HL-60/S4 treated with phorbol 12-myristate 13-acetate at 8.2 ng/mL for 4 days and 3 days (cell line): Measurements from ENCODE around the gene CASS4.

Source experiments
- in situ Hi-C: fragments of 300-500 bp; cut with MboI; formaldehyde crosslinking; loops from 2 replicates; pipeline ENCODE4 v1.15.0; 2022; ENCODE audit warnings: low sequenced_read_pairs

Gene CASS4

DNA sequence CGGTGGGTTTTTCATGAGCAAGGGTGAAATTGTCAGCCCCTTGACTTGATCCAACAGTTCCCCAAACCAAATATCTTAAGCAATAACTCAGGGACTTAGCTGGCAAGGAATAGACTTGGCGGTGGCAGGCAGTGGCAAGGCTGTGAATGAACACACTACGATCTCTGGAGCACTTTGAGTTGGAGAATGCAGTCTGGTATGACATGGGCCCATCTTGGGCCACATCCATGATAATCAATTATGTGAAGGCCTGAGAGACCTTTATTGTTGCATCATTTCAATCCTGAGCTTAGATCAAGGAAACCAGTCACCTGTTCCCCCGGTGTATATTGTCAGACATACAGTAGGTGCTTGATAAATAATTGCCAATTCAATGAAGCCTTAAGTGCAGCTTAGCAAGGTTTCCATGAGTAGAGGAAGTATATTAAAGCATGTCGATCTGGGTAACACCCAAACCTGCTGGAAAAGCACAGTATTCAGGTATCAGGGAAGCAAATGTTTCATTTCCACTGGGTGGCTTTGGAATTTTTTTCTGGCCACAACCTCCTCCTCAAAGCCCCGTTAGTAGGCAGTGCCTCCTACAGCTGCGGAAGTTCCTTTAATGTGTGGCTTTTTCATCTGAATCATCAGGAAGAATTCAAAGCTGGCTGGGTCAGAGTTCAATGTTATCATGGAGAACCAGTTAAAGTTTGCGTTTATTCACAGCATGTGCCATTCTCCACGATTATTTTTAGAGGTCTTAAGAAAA, 10.2 kb downstream of the CASS4 start:
- in situ Hi-C loops = no loop called here

DNA sequence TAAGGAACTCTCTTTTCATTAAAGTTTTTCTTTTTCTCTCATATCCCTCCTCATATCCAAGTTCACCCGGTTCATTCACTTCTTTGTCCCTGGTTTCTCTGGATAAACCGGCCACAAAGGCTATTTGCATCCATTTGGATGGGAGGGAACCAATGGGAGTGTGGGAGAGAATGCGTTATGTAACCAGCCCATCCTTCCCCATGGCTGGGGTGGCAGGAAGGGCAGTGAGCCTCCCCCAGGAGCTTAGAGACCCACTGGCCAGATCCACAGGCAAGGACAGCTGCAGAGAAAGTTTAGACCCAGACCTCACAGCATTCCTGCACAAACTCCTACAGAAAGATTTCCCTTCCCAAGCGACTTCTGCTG, 10.7 kb downstream of the CASS4 start:
- in situ Hi-C loops = no loop called here

- in situ Hi-C loops = no loop called here
These were observed 11.2 kb downstream of the CASS4 start for GRCh38 chr20:56423211-56423610.

DNA sequence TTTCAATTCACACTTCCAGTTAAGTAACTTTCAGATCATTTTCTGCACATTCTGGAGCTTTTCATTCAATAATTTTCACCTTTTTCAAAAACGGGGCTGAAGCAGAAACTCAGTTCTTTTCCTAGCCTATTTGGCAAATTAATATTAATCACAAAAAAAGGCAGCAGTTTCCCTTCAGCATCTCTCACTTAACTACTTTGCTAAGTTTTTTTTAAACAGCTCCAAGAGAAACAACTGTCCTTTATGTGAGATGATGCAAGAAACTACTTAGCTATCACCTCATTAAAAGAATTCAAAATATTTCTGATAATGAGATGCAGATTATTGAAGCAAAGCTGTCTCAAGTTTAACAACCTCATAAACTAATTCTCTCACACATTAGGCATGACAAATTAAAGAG, 11.8 kb downstream of the CASS4 start:
- in situ Hi-C loops = no loop called here

- in situ Hi-C loops = no loop called here
These were observed 12.9 kb downstream of the CASS4 start for GRCh38 chr20:56424931-56425330.

- in situ Hi-C loops = no loop called here
These were observed 14.0 kb downstream of the CASS4 start for GRCh38 chr20:56426026-56426425.

GRCh38 chr20:56426926-56427325, 14.9 kb downstream of the CASS4 start:
- in situ Hi-C loops = no loop called here

DNA sequence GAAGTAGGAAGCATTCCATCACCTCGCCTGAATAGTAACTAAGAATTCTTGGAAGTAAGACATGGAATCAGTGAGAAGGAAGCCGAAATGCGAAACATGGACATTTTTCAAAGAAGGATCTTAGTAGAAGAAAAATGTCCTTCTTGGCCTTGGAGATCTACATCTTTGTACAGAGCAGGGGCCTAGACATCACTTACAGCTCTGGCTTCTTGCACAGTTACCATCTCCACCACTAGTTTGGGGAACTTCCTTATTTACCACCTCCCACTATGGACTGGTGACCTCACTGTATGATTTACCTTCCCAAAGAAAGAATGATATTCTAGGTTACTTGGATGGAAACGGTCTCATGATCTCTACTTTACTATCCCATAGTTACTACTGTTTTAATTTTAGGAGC, 15.7 kb downstream of the CASS4 start:
- in situ Hi-C loops = no loop called here

- in situ Hi-C loops = no loop called here
These were observed 16.4 kb downstream of the CASS4 start for GRCh38 chr20:56428410-56428809.

- in situ Hi-C loops = no loop called here
These were observed 16.8 kb downstream of the CASS4 start for GRCh38 chr20:56428881-56429280.

DNA sequence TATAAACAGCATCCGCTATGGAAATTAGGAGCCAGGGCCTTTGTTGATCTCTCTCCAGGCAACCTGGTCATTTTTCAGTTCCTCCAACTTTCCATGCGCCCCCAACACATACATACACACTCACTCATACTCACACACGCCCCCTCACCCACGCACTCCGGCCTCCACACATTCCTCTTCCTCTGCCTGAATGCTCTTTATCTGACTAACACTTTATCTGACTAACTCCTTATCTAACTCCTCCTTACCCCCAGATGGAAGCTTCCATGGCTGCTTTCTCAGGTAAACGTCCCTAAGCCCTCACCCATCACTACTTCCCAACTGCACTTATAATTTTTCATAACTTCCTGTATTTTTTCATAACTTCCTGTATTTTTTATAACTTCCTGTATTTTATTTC, 17.4 kb downstream of the CASS4 start:
- in situ Hi-C loops = no loop called here

- in situ Hi-C loops = loop anchor here (5.0 kb wide), 1 partner anchor 33 kb away; no protein-coding TSS in a partner anchor
These were observed 17.9 kb downstream of the CASS4 start for GRCh38 chr20:56429941-56430340.

DNA sequence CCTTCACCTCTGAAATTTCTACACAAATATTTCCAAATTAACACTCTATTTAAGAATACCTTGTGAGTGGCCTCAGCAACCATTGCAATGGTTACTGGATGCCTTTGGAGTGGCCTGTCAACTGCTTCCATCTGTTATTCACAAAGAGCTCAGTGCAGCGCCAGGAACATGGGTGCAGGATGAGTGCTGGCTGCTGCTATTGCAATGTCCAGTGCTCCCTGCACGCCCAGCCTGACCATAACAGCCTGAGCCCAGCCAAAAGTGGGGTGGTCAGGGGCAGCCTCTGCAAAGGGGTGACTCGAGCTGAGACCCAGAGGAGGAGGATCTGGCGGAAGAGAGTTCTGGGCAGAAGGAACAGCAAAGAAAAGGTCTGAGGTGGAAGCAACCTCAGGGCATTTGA, 18.4 kb downstream of the CASS4 start:
- in situ Hi-C loops = loop anchor here (5.0 kb wide), 1 partner anchor 33 kb away; no protein-coding TSS in a partner anchor

DNA sequence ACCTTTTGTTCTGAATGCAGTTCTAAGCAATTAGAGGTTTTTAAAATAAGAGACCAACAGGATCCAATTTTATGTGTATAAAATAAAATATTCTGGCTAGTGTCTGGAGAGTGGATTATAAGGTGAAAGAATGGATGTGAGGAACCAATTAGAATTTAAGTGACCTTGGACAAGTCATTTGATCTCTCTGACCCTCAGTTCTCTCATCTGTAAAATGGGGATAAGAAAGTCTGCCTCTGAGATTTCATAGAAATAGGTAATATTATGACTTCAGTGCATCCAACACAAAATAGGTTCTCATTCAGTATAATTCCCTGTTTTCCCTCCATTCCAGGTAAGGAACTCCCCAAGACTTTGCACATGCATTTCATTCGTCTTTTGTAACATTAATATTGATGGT, 18.9 kb downstream of the CASS4 start:
- in situ Hi-C loops = loop anchor here (5.0 kb wide), 1 partner anchor 34 kb away; no protein-coding TSS in a partner anchor

DNA sequence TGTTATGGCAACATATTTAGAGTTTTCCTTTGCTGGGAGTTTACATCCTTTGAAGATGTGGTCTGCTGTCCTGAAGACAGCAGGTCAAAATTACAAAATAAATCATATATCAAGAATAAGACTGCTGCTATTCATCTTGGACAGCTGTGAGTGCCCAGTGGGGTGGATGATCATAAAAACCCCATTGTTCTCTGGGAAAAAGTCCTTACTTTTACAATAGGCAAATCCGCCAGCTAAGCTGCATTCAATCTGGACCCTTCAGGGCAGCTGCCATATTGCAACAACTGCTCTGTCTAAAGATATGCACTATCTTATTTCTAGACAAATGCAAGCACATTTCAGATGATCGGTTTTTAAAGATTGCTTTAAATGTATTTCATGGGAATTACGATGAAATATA, 19.4 kb downstream of the CASS4 start:
- in situ Hi-C loops = loop anchor here (5.0 kb wide), 1 partner anchor 34 kb away; no protein-coding TSS in a partner anchor

DNA sequence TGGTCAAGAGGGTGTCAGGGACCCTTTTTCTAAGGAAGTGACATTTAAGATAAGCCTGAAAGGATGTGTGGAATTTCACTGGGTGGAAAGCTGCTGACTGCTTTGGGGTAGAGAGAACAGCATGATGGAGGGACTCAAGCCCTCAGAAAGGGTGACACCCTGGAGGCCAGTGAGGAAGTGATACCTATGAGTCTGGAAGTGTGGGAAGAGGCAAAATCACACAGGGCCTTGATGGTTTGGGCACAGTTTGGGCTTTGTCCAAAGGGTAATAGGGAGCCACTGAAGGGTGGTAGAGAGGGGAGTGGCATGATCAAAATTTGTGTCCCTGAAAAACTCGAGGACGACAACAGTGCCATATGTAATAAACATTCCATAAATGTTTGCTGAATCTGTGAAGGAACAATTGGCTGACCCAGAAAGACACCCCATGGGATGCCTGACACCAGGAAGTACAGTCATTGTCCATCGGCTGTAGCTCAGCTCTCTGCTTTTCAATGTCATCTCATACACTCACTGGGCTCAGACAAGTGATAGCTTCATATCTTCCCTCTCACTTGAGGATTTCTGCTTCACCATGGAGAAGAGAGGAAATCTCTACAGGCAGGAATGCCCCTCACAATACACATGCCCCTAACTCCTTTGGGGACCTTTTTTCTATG, 21.3 kb downstream of the CASS4 start:
- in situ Hi-C loops = loop anchor here (5.0 kb wide), 1 partner anchor 36 kb away; no protein-coding TSS in a partner anchor

GRCh38 chr20:56433880-56434255, 21.8 kb downstream of the CASS4 start:
- in situ Hi-C loops = loop anchor here (5.0 kb wide), 1 partner anchor 37 kb away; no protein-coding TSS in a partner anchor

DNA sequence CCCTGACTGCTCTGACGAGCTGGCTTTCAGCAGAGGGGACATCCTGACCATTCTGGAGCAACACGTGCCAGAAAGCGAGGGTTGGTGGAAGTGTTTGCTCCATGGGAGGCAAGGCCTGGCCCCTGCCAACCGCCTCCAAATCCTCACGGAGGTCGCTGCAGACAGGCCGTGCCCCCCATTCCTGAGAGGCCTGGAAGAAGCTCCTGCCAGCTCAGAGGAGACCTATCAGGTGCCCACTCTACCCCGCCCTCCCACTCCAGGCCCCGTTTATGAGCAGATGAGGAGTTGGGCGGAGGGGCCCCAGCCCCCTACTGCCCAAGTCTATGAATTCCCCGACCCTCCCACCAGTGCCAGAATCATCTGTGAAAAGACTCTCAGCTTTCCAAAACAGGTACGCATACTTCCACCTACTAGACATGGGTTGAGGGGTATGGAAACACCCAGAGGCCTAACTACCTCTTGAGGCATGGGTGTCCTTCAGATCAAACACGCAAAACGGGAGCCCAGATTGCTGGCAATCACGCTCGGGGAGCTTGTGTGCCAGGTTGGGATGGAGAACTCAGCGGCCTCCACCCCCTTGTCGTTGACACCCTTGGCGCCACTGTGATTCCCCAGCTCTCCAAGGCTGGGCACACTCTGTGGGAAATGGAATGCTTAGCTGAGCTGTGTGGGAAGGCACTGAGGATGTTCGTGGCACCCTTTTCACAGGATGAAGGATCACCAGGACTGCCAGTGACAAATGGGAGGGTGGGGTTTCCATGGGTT, 25.3 kb downstream of the CASS4 start:
- in situ Hi-C loops = no loop called here

- in situ Hi-C loops = no loop called here
These were observed 26.2 kb downstream of the CASS4 start for GRCh38 chr20:56438284-56438683.

GRCh38 chr20:56439771-56440291, 27.8 kb downstream of the CASS4 start:
- in situ Hi-C loops = no loop called here

DNA sequence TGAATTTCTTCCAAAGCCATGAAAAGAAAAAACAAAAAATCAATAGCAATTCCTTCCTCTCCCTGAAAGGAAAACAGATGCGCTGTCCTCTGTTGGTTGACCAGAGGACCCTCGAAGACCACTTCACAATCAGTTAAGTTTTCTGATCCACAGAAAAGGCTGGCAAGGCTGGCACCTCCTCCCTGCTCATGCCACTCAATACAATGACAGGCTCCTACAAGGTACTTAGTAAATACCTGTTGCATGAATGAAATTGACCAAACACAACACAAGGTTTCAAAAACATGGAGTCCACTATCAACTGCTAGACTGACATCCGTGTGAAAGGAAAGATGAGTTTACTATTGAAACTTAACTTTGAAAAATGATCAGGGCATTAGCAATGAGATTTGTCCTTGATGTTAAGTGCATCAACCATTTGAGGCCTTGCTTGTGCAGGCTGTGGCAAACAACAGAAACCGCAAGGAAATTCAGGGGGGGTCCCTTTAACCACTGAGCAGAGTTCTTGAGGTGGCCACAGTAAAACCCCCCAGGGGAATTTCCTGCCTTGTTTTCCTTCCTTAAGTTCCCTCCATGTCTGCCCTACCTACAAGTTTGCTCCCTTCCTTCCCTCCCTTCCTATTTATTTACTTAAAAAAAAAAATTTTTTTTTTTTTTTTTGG, 28.4 kb downstream of the CASS4 start:
- in situ Hi-C loops = no loop called here
